Measurements from ENCODE around the gene LRRC3C.

DNA sequence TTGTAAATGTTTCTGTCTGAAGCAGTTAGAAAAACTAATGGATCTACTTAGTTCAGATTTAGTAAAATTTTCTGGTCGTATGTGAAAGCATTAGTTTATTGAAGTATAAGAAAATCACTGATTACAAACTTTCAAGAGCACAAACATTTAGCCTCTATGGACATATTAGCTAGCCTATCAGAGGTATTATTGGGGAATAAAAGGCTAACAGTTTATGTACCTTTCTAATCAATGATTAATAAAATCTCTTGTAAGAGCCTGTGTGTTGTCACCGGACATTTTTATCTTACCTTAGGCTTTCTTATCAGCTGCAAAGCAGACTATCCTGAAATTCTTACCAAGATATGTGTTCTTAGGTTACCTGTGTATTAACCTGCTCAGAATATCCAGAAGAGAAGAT is 38.3 kb upstream of the LRRC3C start:
- TF ChIP-seq, protein P1, sequence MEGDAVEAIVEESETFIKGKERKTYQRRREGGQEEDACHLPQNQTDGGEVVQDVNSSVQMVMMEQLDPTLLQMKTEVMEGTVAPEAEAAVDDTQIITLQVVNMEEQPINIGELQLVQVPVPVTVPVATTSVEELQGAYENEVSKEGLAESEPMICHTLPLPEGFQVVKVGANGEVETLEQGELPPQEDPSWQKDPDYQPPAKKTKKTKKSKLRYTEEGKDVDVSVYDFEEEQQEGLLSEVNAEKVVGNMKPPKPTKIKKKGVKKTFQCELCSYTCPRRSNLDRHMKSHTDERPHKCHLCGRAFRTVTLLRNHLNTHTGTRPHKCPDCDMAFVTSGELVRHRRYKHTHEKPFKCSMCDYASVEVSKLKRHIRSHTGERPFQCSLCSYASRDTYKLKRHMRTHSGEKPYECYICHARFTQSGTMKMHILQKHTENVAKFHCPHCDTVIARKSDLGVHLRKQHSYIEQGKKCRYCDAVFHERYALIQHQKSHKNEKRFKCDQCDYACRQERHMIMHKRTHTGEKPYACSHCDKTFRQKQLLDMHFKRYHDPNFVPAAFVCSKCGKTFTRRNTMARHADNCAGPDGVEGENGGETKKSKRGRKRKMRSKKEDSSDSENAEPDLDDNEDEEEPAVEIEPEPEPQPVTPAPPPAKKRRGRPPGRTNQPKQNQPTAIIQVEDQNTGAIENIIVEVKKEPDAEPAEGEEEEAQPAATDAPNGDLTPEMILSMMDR (conservative IDR thresholded peaks at IDR 0.05; ENCODE audit: low read depth, low read length) = no peak
- TF ChIP-seq EZH2 (IDR thresholded peaks at IDR 0.05; ENCODE audit: borderline replicate concordance, low read depth, low read length, poor library complexity, severe bottlenecking) = no peak

Data from A673 (cell line).